Stimulated activated CD4-positive, alpha-beta T cell treated with anti-CD3 and anti-CD28 coated beads, TNF-alpha, amount 100 ng/mL, for 24 hours (primary cell): ENCODE results near the gene ENDOG.

Experiments used
- DNase-seq, 3 experiments: peaks; one replicate each; pipeline ENCODE4 v3.0.0-alpha.2; 2020; ENCODE audit warnings: low read depth in 3 of 3

Gene ENDOG

GRCh38 chr9:128800061-128800460 lies 18.2 kb upstream of the ENDOG start:
- no peak for DNase-seq

DNA sequence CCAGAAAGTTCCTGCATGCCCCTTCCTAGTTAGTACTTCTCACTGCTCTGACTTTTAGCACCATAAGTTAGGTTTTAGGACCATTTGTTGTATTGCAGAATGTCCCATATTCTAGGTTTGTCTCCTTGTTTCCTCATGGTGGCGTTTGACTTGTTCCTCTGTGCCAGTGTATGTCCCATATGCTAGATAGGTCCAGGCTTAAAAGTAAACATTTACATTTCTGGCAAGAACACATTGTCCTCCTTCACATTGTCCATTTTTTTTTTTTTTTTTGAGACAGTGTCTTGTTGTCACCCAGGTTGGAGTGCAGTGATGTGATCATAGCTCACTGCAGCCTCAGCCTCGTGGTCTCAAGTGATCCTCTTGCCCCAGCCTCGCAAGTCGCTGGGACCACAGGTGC lies 15.8 kb upstream of the ENDOG start:
- no peak for DNase-seq

- no peak for DNase-seq
Observed at GRCh38 chr9:128805661-128806060, 12.6 kb upstream of the ENDOG start.

DNA sequence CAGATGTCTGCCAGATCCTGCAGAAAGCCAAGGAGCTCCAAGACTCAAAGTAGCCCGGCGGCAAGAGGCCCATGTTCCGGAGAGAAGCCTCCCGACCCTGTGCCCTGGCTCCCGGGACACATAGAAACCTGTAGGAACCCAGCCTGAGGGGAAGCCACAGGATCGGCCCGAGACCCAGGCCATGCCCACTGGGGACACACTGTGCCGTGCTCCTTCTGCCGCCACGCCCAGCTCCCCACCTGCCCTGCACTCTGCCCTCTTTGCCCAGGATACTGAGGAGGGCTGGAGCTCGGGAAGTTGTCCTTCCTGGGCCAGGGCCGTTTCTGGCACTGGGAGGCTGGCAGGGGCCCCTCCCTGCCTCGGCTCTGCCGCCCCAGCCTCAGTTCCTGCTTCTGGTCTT lies 10.5 kb upstream of the ENDOG start:
- DNase-seq, result no peak

DNA sequence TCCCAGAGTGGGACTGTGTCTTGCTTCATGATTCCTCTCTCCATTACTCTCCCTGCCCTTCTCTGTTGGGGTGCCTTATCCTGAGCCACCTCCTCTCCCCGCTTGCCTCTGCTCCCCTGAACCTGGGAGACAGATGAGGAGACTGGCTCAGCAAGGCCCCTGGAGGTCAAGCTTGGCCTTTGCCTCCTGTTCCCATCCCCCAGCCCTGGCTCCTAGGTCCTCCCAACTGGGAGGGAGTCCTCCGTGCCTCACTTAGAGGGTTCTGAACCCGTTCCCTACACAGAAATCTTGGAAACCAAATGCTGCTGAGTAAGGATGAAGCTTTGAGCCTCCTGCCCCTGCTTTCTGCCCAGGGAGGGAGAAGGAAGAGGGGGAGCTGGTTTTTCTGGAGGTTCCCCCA lies 9.8 kb upstream of the ENDOG start:
- DNase-seq, result no peak

- no peak for DNase-seq
Observed at GRCh38 chr9:128809036-128809599, 9.2 kb upstream of the ENDOG start.

GRCh38 chr9:128809831-128810230 lies 8.5 kb upstream of the ENDOG start:
- DNase-seq, result no peak

DNA sequence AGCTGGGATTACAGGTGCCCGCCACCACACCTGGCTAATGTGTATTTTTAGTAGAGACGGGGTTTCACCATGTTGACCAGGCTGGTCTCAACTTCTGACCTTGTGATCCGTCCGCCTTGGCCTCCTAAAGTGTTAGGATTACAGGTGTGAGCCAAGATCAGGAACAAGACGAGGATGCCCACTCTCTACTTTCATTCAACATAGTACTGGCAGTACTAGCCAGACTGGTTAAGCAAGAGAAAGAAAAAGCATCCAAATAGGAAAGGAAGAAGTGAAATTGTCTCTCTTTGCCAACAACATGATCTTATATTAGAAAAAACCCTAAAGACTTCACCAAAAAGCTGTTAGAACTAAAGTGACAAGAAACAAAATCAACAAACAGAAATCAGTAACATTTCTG lies 7.4 kb upstream of the ENDOG start:
- no peak for DNase-seq

GRCh38 chr9:128818839-128819715 lies 777 bp downstream of the ENDOG start:
- DNase-seq, result peak in 1 of 3 experiments; percentile 44

- DNase-seq, result no peak
Observed at GRCh38 chr9:128819716-128820664, 1.7 kb downstream of the ENDOG start.

GRCh38 chr9:128820665-128821583 lies 2.6 kb downstream of the ENDOG start:
- no peak for DNase-seq

- DNase-seq, result no peak
Observed at GRCh38 chr9:128821584-128822406, 3.5 kb downstream of the ENDOG start.

GRCh38 chr9:128822407-128823042 lies 4.2 kb downstream of the ENDOG start:
- no peak for DNase-seq

DNA sequence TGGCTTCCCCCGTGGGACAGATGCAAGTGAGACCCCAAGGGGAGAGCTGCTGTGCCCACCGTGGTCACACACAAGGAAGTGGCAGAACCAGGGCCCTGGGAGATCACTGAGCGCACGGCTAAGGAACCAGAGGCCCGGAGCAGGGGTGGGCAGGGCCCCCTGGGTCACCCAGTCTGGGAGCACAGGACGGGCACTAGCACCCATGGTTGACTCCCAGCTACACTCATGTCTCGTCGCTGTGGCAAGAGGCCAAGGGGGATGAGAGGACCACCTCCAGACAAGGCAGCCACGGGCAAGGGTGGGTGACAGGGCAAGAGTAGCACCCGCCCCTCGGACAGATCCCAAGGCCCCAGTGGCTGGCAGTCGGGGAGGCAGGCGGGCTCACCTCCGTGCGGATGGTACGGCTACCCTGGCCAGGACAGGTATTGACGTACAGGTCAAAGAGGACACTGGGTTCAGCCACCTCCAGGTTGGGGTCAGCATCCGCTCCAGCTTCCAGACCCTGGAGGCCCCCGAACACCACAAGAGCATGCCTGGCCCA lies 5.1 kb downstream of the ENDOG start:
- DNase-seq, result no peak

DNA sequence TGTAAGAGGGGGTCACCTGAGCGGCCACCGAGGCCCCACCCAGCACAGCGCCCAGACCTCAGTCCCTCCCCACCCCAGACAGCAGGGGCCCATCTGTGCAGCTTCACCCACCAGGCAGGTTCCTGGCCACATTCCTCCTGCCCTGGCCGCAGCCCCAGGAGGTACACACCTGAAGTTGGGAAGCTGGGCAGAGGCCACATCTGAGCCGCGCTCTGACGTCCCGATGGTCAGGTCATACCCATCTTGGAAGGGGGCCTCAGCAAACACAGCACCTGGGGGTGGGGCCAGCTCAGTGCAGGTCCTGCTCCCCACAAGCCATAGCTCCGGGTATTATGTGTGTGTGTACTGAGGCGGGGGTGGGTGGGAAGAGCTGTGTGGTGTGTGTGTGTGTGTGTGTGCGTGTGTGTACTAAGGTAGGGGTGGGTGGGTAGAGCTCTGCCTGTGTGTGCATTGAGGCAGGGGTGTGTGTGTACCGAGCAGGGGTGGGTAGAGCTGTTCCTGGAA lies 5.7 kb downstream of the ENDOG start:
- no peak for DNase-seq

DNA sequence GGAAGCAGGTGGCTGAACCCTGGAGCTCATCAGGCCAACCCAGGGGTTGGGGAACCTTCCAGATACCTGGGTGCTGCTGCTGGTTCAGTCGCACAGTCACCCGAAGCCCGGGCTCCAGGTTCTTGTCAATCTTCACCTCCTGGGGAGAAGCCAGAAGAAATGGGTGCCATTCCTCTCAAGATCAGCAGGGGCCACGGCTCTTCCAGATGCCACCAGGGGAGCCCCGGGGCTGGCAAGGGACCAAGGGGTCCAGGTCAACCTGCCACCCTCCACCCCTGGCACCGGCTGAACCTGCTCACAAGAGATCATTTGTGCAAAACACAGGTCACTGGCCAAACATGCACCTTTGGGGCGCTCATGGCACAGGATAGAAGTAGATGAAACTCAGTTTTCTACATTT lies 6.6 kb downstream of the ENDOG start:
- no peak for DNase-seq

DNA sequence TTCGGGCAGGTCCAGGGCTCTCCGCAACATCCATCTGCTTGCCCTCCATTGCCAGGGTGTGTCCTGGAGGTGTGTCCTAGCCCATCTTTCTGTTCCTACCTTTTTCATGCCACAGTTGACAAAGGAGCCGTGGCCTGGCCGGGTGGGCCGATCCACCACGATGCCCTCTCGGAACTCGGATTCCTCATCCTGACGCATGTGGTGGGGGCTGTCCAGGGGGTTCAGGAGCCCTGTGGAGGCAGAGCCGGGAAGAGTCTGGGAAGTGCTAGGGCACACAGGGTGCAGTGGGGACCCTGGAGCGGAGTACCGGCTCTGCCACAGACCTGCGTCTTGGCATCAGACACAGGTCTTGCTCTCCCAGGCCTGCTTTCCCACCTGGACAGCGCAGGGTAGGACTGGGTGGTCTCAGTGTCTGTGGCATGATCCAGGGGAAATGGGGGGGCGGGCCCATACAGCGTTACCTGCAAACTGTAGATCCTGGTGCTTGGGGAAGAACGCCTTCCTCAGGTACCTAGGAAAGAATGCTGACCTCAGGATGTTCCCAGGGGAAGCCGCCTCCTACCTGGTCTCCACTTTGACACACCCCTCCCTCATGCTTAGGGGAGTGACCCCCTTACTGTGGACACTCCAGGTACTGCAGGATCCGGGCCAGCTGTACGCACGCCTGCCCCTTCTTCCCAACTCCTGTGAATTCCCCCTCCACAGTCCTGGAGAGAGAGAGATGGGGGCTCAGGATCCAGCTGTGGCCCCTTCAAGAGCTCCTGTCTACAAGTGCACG lies 7.8 kb downstream of the ENDOG start:
- no peak for DNase-seq

DNA sequence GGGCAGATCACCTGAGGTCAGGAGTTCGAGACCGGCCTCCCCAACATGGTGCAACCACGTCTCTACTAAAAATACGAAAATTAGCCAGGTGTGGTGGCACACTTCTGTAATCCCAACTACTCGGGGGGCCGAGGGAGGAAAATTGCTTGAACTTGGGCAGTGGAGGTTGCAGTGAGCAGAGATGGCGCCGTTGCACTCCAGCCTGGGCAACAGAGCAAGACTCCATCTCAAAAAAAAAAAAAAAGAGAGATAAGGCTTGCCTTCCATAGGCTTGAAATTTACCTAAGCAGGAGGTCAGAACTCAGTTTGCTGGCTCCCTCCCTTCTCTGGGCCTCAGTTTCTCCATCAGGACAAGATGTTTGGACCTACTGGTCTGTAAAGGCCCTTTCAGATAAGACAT lies 10.0 kb downstream of the ENDOG start:
- no peak for DNase-seq
